Keratinocyte (primary cell): ENCODE results near the gene TP73. TPM values are rescaled to one million over a fixed set of nuclear protein-coding genes. Genes with fewer than 3 reads are reported as not detected.

Experiments used
- DNase-seq: peaks from one replicate; pipeline ENCODE4 v3.0.0-alpha.2; 2011; ENCODE audit warnings: low read depth, missing footprints, low spot score
- FAIRE-seq: peaks from 2 replicates; lab custom pipeline; 2011; peaks lifted over from hg19 to GRCh38; lab: Jason Lieb, UNC
- H2AFZ ChIP-seq: 2 replicates; pipeline ENCODE4 v1.6.0; 2012; ENCODE audit warnings: low read length, control low read depth, inconsistent platforms; ENCODE audit not compliant: control insufficient read depth
- H3K27ac ChIP-seq: 2 replicates; pipeline ENCODE4 v1.5.1; 2011; ENCODE audit warnings: low read length; ENCODE audit not compliant: control insufficient read depth, insufficient read depth
- H3K27me3 ChIP-seq: 3 replicates; pipeline ENCODE4 v1.6.0; 2011; ENCODE audit warnings: low read length; ENCODE audit not compliant: control insufficient read depth, insufficient read depth; ENCODE audit errors: extremely low read depth
- H3K36me3 ChIP-seq, 2 experiments: 2 replicates in 1 of 2; 3 replicates in 1 of 2; pipeline ENCODE4 v1.5.1; 2011; ENCODE audit warnings: low read length in 2 of 2, mild to moderate bottlenecking in 1 of 2; ENCODE audit not compliant: control insufficient read depth in 2 of 2, insufficient read depth in 2 of 2; ENCODE audit errors: extremely low read depth in 1 of 2
- H3K4me1 ChIP-seq: 3 replicates; pipeline ENCODE4 v1.5.1; 2011; ENCODE audit warnings: low read length; ENCODE audit not compliant: control insufficient read depth, insufficient read depth; ENCODE audit errors: extremely low read depth
- H3K4me2 ChIP-seq: 3 replicates; pipeline ENCODE4 v1.6.0; 2011; ENCODE audit warnings: low read depth, low read length; ENCODE audit not compliant: control insufficient read depth, insufficient read depth; ENCODE audit errors: extremely low read depth
- H3K4me3 ChIP-seq, 3 experiments: fragments of 200-600 bp in 1 of 3; sonication (generic) in 1 of 3; 2 replicates in 2 of 3; 3 replicates in 1 of 3; pipeline ENCODE4 v1.5.1; 2011 to 2016; ENCODE audit warnings: low read length in 3 of 3, mild to moderate bottlenecking in 3 of 3, control low read depth in 2 of 3, inconsistent platforms in 1 of 3, low read depth in 1 of 3, mixed read lengths in 1 of 3, mixed run types in 1 of 3, moderate library complexity in 1 of 3; ENCODE audit not compliant: control insufficient read depth in 2 of 3, insufficient read depth in 2 of 3; ENCODE audit errors: extremely low read depth in 1 of 3
- H3K79me2 ChIP-seq: 2 replicates; pipeline ENCODE4 v1.6.0; 2012; ENCODE audit warnings: low read length; ENCODE audit not compliant: control insufficient read depth, insufficient read depth
- H3K9ac ChIP-seq: 3 replicates; pipeline ENCODE4 v1.6.0; 2011; ENCODE audit warnings: low read length; ENCODE audit not compliant: control insufficient read depth, insufficient read depth; ENCODE audit errors: extremely low read depth
- H3K9me1 ChIP-seq: 3 replicates; pipeline ENCODE4 v1.6.0; 2011; ENCODE audit warnings: low read length; ENCODE audit not compliant: control insufficient read depth, insufficient read depth; ENCODE audit errors: extremely low read depth
- H3K9me3 ChIP-seq: 2 replicates; pipeline ENCODE4 v1.5.1; 2012; ENCODE audit warnings: low read depth, low read length; ENCODE audit not compliant: control insufficient read depth
- H4K20me1 ChIP-seq: 3 replicates; pipeline ENCODE4 v1.6.0; 2011; ENCODE audit warnings: low read length; ENCODE audit not compliant: control insufficient read depth, insufficient read depth; ENCODE audit errors: extremely low read depth
- CTCF ChIP-seq, 3 experiments: IDR thresholded peaks in 1 of 3; conservative IDR thresholded peaks in 1 of 3; optimal IDR thresholded peaks in 1 of 3; 2 replicates in 2 of 3; 3 replicates in 1 of 3; pipeline versions ENCODE3 to v1.5.1; 2011; ENCODE audit warnings: low read length in 3 of 3, mild to moderate bottlenecking in 3 of 3, moderate library complexity in 2 of 3, control low read depth in 1 of 3, inconsistent platforms in 1 of 3; ENCODE audit not compliant: insufficient read depth in 2 of 3; ENCODE audit errors: extremely low read depth in 1 of 3
- EZH2 ChIP-seq: IDR thresholded peaks from one replicate; pipeline ENCODE4 v1.6.1; 2012; ENCODE audit warnings: inconsistent platforms, mild to moderate bottlenecking, low read length, moderate library complexity
- dilution Hi-C: fragments of 300-500 bp; cut with MboI; formaldehyde crosslinking; loops from one replicate; pipeline ENCODE4 v1.7.0; 2020; ENCODE audit warnings: low sequenced_read_pairs; ENCODE audit not compliant: extremely low pct_ligation_motif_present
- polyA plus RNA-seq, 5 experiments: library from polyadenylated mRNA; depleted of rRNA in 3 of 5; stranded (reverse) in 3 of 5; stranded (forward) in 1 of 5; unstranded in 1 of 5; fragments of >200 nt; gene quantifications; 1 replicate in 1 of 5; 2 replicates in 3 of 5; 3 replicates in 1 of 5; pipeline versions ENCODE4 v1.2.1 to v1.2.3, GENCODE V29; 2011 to 2012; ENCODE audit warnings: missing spikeins in 2 of 5, low read depth in 1 of 5, low replicate concordance in 1 of 5

TP73 gene
- polyA plus RNA-seq, 1 donor (not counting 4 experiments of a cell fraction or from before 2014, with no cell fraction given) = 0.14 TPM

GRCh38 chr1:3698660-3699408, 46.5 kb downstream of the TP73 start:
- no peaks in the 10 kb centered on the region for H3K36me3 ChIP-seq
- no peaks in the 10 kb centered on the region for H4K20me1 ChIP-seq
- H3K4me3 ChIP-seq = peak overlapping the region in 2 of 3 experiments; percentile 18
- peaks cover 40% of the 10 kb centered on the region for H3K4me1 ChIP-seq
- FAIRE-seq (peak; percentile 99), DNase-seq (peak; percentile 66)
- peak overlapping the region; percentile 83 for H3K4me2 ChIP-seq
- peak overlapping the region; percentile 71 for H2AFZ ChIP-seq
- H3K9ac ChIP-seq = peak overlapping the region; percentile 52
- H3K9me1 ChIP-seq = no peaks in the 10 kb centered on the region
- H3K27ac ChIP-seq = peak overlapping the region; percentile 54
- H3K27me3 ChIP-seq = no peaks in the 10 kb centered on the region
- TF ChIP-seq CTCF (optimal IDR thresholded peaks at IDR 0.05 in 1 of 3, IDR thresholded peaks at IDR 0.05 in 1 of 3, conservative IDR thresholded peaks at IDR 0.05 in 1 of 3; ENCODE audit: extremely low read depth in 1 of 3, insufficient read depth in 2 of 3, low read length in 3 of 3) (no peak), EZH2 (no peak)
- no peaks in the 10 kb centered on the region for H3K79me2 ChIP-seq
- no peaks in the 10 kb centered on the region for H3K9me3 ChIP-seq
- dilution Hi-C loops = no loop called here

GRCh38 chr1:3699596-3699995, 47.3 kb downstream of the TP73 start:
- dilution Hi-C loops = no loop called here
- peaks cover 47% of the 10 kb centered on the region for H3K4me1 ChIP-seq
- H3K4me3 ChIP-seq = peak overlapping the region in 2 of 3 experiments; percentile 18

More at GRCh38 chr1:3699596-3699995, 47.3 kb downstream of the TP73 start:
- H3K9me3 ChIP-seq = no peaks in the 10 kb centered on the region
- H3K79me2 ChIP-seq = no peaks in the 10 kb centered on the region
- FAIRE-seq (no peak), DNase-seq (no peak)
- H4K20me1 ChIP-seq = no peaks in the 10 kb centered on the region
- no peaks in the 10 kb centered on the region for H3K27me3 ChIP-seq
- TF ChIP-seq EZH2 (no peak), CTCF (optimal IDR thresholded peaks at IDR 0.05 in 1 of 3, IDR thresholded peaks at IDR 0.05 in 1 of 3, conservative IDR thresholded peaks at IDR 0.05 in 1 of 3; ENCODE audit: extremely low read depth in 1 of 3, insufficient read depth in 2 of 3, low read length in 3 of 3) (no peak)
- peak overlapping the region; percentile 54 for H3K27ac ChIP-seq
- H3K9ac ChIP-seq = peak overlapping the region; percentile 52
- no peaks in the 10 kb centered on the region for H3K9me1 ChIP-seq
- H3K36me3 ChIP-seq = no peaks in the 10 kb centered on the region
- peak overlapping the region; percentile 71 for H2AFZ ChIP-seq
- peak overlapping the region; percentile 83 for H3K4me2 ChIP-seq
